ENCODE data around the gene GMPR. TPM values are rescaled to one million over a fixed set of nuclear protein-coding genes. Genes with fewer than 3 reads are reported as not detected.

Gene GMPR
- total RNA-seq, 3 donors from 2014 or later: 2.0 to 9.2 (median 3.9) TPM

GRCh38 chr6:16205377-16206144, 32.8 kb upstream of the GMPR start:
- DNase-seq (peak in 2 of 3 donors; percentile 28 to 48), ATAC-seq (peak; percentile 30)
- intact Hi-C loops (cut with DNase I, micrococcal nuclease): no loop called here

GRCh38 chr6:16206595-16207037, 31.8 kb upstream of the GMPR start:
- TF ChIP-seq CTCF (IDR thresholded peaks at IDR 0.05): peak; percentile 90
- no peak overlapping the region for H3K4me3 ChIP-seq
- peaks cover 9% of the 10 kb centered on the region for H3K4me1 ChIP-seq (ENCODE audit: low read depth)
- peak in 1 of 3 donors; percentile 76 for DNase-seq
- peak; percentile 91 for ATAC-seq
- intact Hi-C loops (cut with DNase I, micrococcal nuclease): no loop called here
- no peaks in the 10 kb centered on the region for H3K9me3 ChIP-seq
- H3K36me3 ChIP-seq (ENCODE audit: low read depth): no peaks in the 10 kb centered on the region

More at GRCh38 chr6:16205377-16206144, 32.8 kb upstream of the GMPR start:
- Histone ChIP-seq H3K4me3 (no peak overlapping the region), H3K4me1 (ENCODE audit: low read depth) (peaks cover 9% of the 10 kb centered on the region), H3K36me3 (ENCODE audit: low read depth) (no peaks in the 10 kb centered on the region), H3K9me3 (no peaks in the 10 kb centered on the region)
- no peak for TF ChIP-seq CTCF (IDR thresholded peaks at IDR 0.05)

- H3K4me3 ChIP-seq: no peak overlapping the region
- H3K36me3 ChIP-seq (ENCODE audit: low read depth): no peaks in the 10 kb centered on the region
- intact Hi-C loops (cut with DNase I, micrococcal nuclease): no loop called here
- DNase-seq (no peak), ATAC-seq (peak; percentile 9)
- TF ChIP-seq CTCF (IDR thresholded peaks at IDR 0.05): no peak
- H3K4me1 ChIP-seq (ENCODE audit: low read depth): peaks cover 9% of the 10 kb centered on the region
- H3K9me3 ChIP-seq: no peaks in the 10 kb centered on the region
Measured at GRCh38 chr6:16208989-16209388, 29.4 kb upstream of the GMPR start.

GRCh38 chr6:16209539-16209938, 28.8 kb upstream of the GMPR start:
- ATAC-seq: peak; percentile 61
- H3K4me3 ChIP-seq: no peak overlapping the region
- no peaks in the 10 kb centered on the region for H3K9me3 ChIP-seq
- intact Hi-C loops (cut with DNase I, micrococcal nuclease): no loop called here
- peaks cover 9% of the 10 kb centered on the region for H3K4me1 ChIP-seq (ENCODE audit: low read depth)
- TF ChIP-seq CTCF (IDR thresholded peaks at IDR 0.05): no peak
- DNase-seq: peak in 1 of 3 donors; percentile 31
- no peaks in the 10 kb centered on the region for H3K36me3 ChIP-seq (ENCODE audit: low read depth)

- Histone ChIP-seq H3K9me3 (no peaks in the 10 kb centered on the region), H3K4me3 (no peak overlapping the region), H3K36me3 (ENCODE audit: low read depth) (no peaks in the 10 kb centered on the region), H3K4me1 (ENCODE audit: low read depth) (peaks cover 6% of the 10 kb centered on the region)
- TF ChIP-seq CTCF (IDR thresholded peaks at IDR 0.05): no peak
- DNase-seq (no peak), ATAC-seq (no peak)
- intact Hi-C loops (cut with DNase I, micrococcal nuclease): no loop called here
Measured at GRCh38 chr6:16212276-16212675, 26.1 kb upstream of the GMPR start.
